ENCODE measurements around the gene NAT16. TPM values are rescaled to one million over a fixed set of nuclear protein-coding genes. Genes with fewer than 3 reads are reported as not detected.

The NAT16 gene
- total and polyA plus RNA-seq, 2 of the 13 experiments (the other 11 are each of a cell fraction or from before 2014, with no cell fraction given) = 0.04 TPM; not detected in 1

DNA sequence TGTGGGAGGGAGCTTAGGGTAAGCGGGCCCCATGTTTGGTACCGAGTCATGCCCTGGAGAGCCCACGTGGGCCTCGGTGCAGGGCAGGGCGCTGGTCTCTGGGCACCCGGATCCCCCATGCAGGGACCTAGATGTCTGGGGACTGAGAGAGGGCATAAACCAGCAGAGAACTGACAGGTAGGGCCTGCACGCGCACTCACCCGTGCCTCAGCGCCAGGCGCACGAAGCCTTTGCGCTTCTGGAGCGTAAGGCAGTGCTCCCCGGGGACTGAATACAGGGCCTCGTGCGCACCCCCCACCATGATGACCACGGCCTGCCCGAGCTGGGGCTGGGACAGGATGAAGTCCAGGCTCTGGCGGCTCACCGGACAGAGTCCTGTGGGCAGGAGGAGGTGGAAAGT, 17.9 kb upstream of the NAT16 start:
- FAIRE-seq (no peak), DNase-seq (ENCODE audit: low spot score) (no peak), ATAC-seq (no peak)
- H2AFZ ChIP-seq (ENCODE audit: low read length) = no peak overlapping the region
- H3K9ac ChIP-seq (ENCODE audit: insufficient read depth, low read depth, low read length) = no peak overlapping the region
- ChIA-PET CTCF (ENCODE audit: low intra/inter-chr PET ratio, low total read pairs) (no interaction called here), POLR2A (interaction anchor here (3.7 to 11.6 kb wide), 2 partner anchors 15 to 17 kb away, joined by 22 to 202 read pairs; partner anchors contain the start of genes PLOD3 and ZNHIT1)
- intact Hi-C loops (cut with micrococcal nuclease; ENCODE audit: unreplicated experiment) = no loop called here
- no peak overlapping the region for H3K27ac ChIP-seq (ENCODE audit: extremely low read length, insufficient read depth, low read length)
- in situ Hi-C loops (cut with HindIII; ENCODE audit: extremely low pct_ligation_motif_present, low pct_unique_long_range_greater_than_20kb) = no loop called here
- peaks cover 50% of the 10 kb centered on the region for H3K4me1 ChIP-seq (ENCODE audit: insufficient read depth, low read length)
- H3K79me2 ChIP-seq (ENCODE audit: insufficient read depth, low read length) = peaks cover 12% of the 10 kb centered on the region
- no TSS peak for BruUV-seq (replicated peaks)
- H3K4me3 ChIP-seq (replicated peaks in 1 of 3; ENCODE audit: insufficient read depth in 1 of 3, low read depth in 2 of 3, low read length in 3 of 3) = no peak overlapping the region
- no peaks in the 10 kb centered on the region for H3K9me3 ChIP-seq (ENCODE audit: low read length)
- H3K4me2 ChIP-seq (ENCODE audit: low read depth, low read length) = no peak overlapping the region
- 100% methylated on average over 6 of the region's 21 CpGs for WGBS (ENCODE audit: low lambda C conversion rate)
- peaks cover 0 to 2% of the 10 kb centered on the region in 2 experiments; a peak in 1 of 5 replicates for H3K36me3 ChIP-seq (replicated peaks in 1 of 2; ENCODE audit: control insufficient read depth in 1 of 2, insufficient read depth in 2 of 2, low read length in 2 of 2)
- H3K27me3 ChIP-seq (ENCODE audit: control insufficient read depth in 1 of 2, insufficient read depth in 2 of 2, low read length in 2 of 2) = no peaks in the 10 kb centered on the region; a peak in 1 of 5 replicates
- H4K20me1 ChIP-seq (ENCODE audit: insufficient read depth, low read length) = peaks cover 3% of the 10 kb centered on the region; the same call in 1 of the 2 replicates
- peak; percentile 23; the same call in 1 of the 2 replicates for TF ChIP-seq ZNF687 (CRISPR knock-in tag; IDR thresholded peaks at IDR 0.05)
- no peak for TF ChIP-seq JUND (CRISPR knock-in tag; IDR thresholded peaks at IDR 0.05)
- TF ChIP-seq ZNF10 (CRISPR knock-in tag; IDR thresholded peaks at IDR 0.05; ENCODE audit: borderline replicate concordance, low read depth) = no peak
- TF ChIP-seq SMYD3 (CRISPR knock-in tag; IDR thresholded peaks at IDR 0.05) = no peak
- TF ChIP-seq RBFOX2 (IDR thresholded peaks at IDR 0.05; ENCODE audit: low read depth, low read length) = peak; percentile 74
- TF ChIP-seq MATR3 (CRISPR knock-in tag; IDR thresholded peaks at IDR 0.05) = no peak
- no peak for TF ChIP-seq KDM6A (CRISPR knock-in tag; IDR thresholded peaks at IDR 0.05; ENCODE audit: low read depth)
- no peak for TF ChIP-seq ZNF234 (CRISPR knock-in tag; conservative IDR thresholded peaks at IDR 0.05)
- TF ChIP-seq POLR2A (IDR thresholded peaks at IDR 0.05; ENCODE audit: insufficient read depth in 1 of 2, low read depth in 2 of 2, low read length in 2 of 2) = peak in 1 of 2 experiments; percentile 40; a peak in 1 of 4 replicates
- no peak for TF ChIP-seq HMGXB3 (CRISPR knock-in tag; IDR thresholded peaks at IDR 0.05; ENCODE audit: borderline replicate concordance)
- TF ChIP-seq ZBTB42 (CRISPR knock-in tag; IDR thresholded peaks at IDR 0.05) = no peak
- no peak for TF ChIP-seq ZNF343 (CRISPR knock-in tag; IDR thresholded peaks at IDR 0.05)
- no peak for TF ChIP-seq ZNF879 (CRISPR knock-in tag; IDR thresholded peaks at IDR 0.05)
- TF ChIP-seq ZNF800 (CRISPR knock-in tag; IDR thresholded peaks at IDR 0.05) = no peak
